ENCODE measurements around the gene SYNE4. TPM values are rescaled to one million over a fixed set of nuclear protein-coding genes. Genes with fewer than 3 reads are reported as not detected.

SYNE4 gene
- total and polyA plus RNA-seq, 2 of the 13 experiments (the other 11 are each of a cell fraction or from before 2014, with no cell fraction given) = 13.7 to 23.0 TPM

DNA sequence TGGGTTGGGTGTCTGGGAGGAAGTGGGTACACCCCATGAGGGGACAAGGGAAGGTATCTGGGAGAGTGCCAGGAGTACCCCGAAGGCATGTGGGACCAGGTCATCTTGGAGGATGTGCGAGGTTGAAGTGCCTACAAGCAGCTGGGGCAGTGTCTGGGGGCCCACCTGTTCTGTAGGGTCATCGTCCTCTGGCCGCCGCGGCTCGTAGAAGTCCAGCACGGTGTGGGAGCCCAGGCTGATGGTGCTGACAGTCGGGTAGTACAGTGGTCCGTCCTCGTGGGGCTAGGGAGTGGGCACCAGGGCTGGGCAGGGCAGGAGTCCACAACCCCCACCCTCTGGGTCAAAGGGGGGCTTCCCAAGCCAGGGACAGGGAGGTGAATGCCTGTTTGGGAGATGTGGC lies 1.8 kb upstream of the SYNE4 start:
- Histone ChIP-seq H3K27me3 (ENCODE audit: control insufficient read depth in 1 of 2, insufficient read depth in 2 of 2, low read length in 2 of 2) (no peaks in the 10 kb centered on the region; a peak in 1 of 5 replicates), H3K9me3 (ENCODE audit: low read length) (no peaks in the 10 kb centered on the region), H3K79me2 (ENCODE audit: insufficient read depth, low read length) (peaks cover 17% of the 10 kb centered on the region), H2AFZ (ENCODE audit: low read length) (no peak overlapping the region), H3K27ac (ENCODE audit: extremely low read length, insufficient read depth, low read length) (no peak overlapping the region), H3K4me3 (replicated peaks in 1 of 3; ENCODE audit: insufficient read depth in 1 of 3, low read depth in 2 of 3, low read length in 3 of 3) (no peak overlapping the region), H3K4me1 (ENCODE audit: insufficient read depth, low read length) (peaks cover 52% of the 10 kb centered on the region), H3K36me3 (replicated peaks in 1 of 2; ENCODE audit: control insufficient read depth in 1 of 2, insufficient read depth in 2 of 2, low read length in 2 of 2) (no peaks in the 10 kb centered on the region), H3K9ac (ENCODE audit: insufficient read depth, low read depth, low read length) (no peak overlapping the region), H3K4me2 (ENCODE audit: low read depth, low read length) (no peak overlapping the region), H4K20me1 (ENCODE audit: insufficient read depth, low read length) (no peaks in the 10 kb centered on the region)
- no TSS peak for BruUV-seq (replicated peaks)
- intact Hi-C loops (cut with micrococcal nuclease; ENCODE audit: unreplicated experiment) (no loop called here), in situ Hi-C loops (cut with HindIII; ENCODE audit: extremely low pct_ligation_motif_present, low pct_unique_long_range_greater_than_20kb) (no loop called here)
- ChIA-PET POLR2A (no interaction called here), CTCF (ENCODE audit: low intra/inter-chr PET ratio, low total read pairs) (no interaction called here)
- WGBS (ENCODE audit: low lambda C conversion rate) = 100% methylated on average over 2 of the region's 11 CpGs
- FAIRE-seq (no peak), DNase-seq (ENCODE audit: low spot score) (no peak), ATAC-seq (no peak)
- TF ChIP-seq NFE2 (CRISPR knock-in tag; IDR thresholded peaks at IDR 0.05) (no peak), KLF13 (CRISPR knock-in tag; IDR thresholded peaks at IDR 0.05) (no peak), ZFAT (CRISPR knock-in tag; conservative IDR thresholded peaks at IDR 0.05) (no peak), ZNF232 (CRISPR knock-in tag; IDR thresholded peaks at IDR 0.05; ENCODE audit: borderline replicate concordance) (no peak), PCBP2 (optimal IDR thresholded peaks at IDR 0.05; ENCODE audit: low read depth, low read length, poor library complexity, severe bottlenecking) (no peak), RAD21 (CRISPR knock-in tag; IDR thresholded peaks at IDR 0.05) (no peak), RFX1 (IDR thresholded peaks at IDR 0.05) (no peak), ZNF460 (CRISPR knock-in tag; IDR thresholded peaks at IDR 0.05; ENCODE audit: borderline replicate concordance) (no peak), ZNF891 (CRISPR knock-in tag; IDR thresholded peaks at IDR 0.05) (no peak), ZNF780A (CRISPR knock-in tag; IDR thresholded peaks at IDR 0.05) (no peak), ISL2 (CRISPR knock-in tag; IDR thresholded peaks at IDR 0.05) (no peak), ZNF224 (CRISPR knock-in tag; IDR thresholded peaks at IDR 0.05) (no peak), PHF5A (CRISPR knock-in tag; IDR thresholded peaks at IDR 0.05; ENCODE audit: low read depth, unreplicated experiment) (no peak)

All from HepG2 (cell line).